GM18520 (cell line): Measurements from ENCODE around the gene MAN1C1.

Source experiments
- ATAC-seq: cut with Tn5 transposase; IDR thresholded peaks from one replicate; pipeline ENCODE4 v1.9.1; 2021; ENCODE audit not compliant: unreplicated experiment

Gene MAN1C1

DNA sequence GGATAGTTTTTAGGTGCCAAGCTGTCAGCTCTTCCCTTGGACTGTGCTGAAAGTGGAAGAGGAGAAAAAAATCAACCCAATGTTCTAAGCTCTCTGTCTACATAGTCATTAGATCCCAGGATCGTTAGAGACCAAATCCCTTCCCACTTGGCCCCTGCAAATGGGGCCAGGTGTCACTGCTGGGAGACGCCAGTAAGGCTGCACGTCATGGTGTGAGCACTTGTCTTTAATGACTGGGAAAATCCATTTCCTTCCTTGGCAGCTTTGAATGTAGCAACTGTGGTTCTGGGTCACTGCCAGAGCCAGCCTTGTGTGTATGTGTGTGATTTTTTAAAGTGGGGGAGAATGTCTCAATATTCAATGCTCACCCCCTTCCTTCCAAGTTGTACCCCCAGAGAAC is 59.9 kb downstream of the MAN1C1 start:
- no peak for ATAC-seq

DNA sequence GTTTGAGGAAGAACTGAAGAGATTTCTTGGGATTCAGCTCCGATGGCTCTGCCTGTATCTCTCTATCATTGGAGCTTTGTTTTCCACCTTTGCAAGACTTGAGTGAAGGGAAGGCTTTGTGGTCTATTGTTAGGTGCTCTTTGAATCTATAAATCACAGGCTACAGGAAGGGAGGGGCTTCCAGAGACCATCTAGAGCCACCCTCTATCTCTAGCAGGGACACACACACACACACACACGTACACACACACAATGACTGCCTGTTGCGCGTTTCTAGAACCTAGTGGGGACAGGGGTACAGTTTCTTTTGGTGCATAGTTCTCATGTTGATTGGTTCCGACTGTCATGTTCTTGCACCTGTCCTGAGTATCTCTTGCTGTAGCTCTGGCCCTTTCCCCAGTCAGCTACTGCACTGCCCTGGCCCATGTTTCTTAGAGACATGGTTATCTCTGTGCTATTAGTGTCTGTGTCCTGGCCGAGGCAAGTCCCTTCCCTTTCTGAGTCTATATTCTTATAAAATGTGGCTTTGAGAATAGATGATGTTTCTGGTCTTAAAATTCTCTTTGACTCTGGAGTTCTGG is 60.7 kb downstream of the MAN1C1 start:
- ATAC-seq: no peak

DNA sequence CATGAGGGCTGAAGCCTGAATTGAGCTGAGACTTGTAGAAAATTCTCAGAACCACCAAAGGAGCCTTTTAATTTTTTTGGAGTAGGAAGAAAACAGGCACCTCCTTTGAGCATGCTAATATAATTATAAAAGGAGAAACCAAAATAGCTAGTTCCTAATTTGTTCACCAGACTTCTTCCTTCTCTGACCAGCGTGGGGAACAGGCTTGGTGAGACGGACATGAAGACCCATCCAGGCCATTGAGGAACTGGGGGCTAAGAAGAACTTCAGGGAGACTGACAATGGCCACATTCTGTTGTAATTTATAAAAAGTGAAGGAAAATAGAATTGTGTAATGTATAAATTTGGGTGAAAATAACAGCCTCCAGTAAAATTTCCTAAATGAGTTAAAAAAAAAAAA is 62.6 kb downstream of the MAN1C1 start:
- no peak for ATAC-seq

DNA sequence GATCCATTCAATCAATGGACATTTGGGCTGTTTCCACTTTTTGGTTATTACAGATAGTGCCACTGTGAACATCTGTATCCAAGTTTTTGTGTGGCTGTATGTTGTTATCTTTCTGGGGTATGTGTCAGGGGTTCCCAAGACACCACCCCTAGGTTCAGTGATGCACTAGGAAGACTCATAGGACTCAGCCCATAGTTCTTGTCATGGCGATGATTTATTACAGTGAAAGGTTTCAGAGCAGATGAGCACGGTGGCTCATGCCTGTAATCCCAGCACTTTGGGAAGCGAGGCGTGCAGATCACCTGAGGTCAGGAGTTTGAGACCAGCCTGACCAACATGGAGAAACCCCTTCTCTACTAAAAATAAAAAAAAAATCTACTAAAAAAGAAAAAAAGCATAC is 64.1 kb downstream of the MAN1C1 start:
- ATAC-seq: no peak

DNA sequence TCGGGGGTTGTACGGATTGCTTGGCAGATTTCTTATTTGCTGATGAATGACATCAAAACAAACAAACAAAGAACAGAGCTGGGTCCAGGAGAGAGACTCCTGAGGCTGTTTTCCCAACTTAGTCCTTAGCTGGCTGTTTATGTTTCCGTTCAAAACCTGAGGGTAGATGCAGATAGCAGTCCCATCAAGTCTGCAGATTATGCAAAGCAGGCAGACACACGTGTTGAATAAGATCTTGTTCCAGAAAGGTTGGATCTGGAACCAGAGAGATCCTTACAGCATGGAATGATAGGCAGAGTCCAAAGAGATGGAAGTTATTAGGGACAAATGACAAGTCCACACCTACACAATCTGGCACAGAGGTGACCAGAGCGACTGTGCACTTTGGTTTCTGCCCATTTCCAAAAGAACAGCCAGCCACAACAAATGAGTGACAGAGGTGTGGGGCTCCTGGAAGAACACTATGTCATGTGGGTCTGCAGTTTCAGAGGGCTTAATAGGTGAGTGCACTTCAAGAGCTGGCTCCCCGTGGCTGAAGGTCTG is 65.5 kb downstream of the MAN1C1 start:
- no peak for ATAC-seq

DNA sequence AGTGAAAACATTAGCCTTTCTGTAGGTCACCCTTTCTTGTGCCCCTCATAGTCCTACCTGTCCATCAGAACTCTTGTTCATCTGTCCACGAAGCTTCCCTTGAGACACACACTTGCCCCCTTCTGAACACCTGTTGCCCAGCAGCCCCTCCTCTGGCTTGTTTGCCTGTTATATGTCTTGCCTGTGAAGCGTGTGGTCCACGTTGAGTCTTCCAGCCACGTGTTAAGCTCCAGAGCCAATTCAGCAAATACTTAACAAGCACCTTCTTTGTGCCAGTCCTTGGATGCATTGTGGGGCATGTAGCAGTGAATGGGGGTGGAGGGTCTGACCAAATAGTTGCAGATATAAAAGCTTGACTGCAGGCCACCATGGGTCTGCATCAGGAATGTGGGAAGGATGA is 66.6 kb downstream of the MAN1C1 start:
- no peak for ATAC-seq

DNA sequence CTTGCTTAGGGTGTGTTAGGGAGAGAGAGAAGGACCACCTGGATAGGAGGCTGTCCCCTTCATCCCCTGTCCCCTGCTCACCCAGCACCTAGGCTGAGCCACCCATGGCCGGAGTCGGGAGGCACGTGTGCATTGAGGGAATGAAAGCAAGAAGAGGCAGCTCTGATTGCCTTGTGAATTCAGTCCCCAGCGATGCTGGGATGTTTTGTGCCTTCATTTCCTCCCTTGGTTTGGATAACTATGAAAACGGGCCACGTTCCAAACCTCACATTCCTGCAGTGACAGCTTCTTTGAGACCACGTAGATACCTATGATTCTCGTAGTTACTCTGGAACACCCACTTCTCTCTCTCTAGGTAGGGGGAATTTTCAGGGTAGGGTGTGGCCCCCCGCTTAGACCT is 67.1 kb downstream of the MAN1C1 start:
- no peak for ATAC-seq

DNA sequence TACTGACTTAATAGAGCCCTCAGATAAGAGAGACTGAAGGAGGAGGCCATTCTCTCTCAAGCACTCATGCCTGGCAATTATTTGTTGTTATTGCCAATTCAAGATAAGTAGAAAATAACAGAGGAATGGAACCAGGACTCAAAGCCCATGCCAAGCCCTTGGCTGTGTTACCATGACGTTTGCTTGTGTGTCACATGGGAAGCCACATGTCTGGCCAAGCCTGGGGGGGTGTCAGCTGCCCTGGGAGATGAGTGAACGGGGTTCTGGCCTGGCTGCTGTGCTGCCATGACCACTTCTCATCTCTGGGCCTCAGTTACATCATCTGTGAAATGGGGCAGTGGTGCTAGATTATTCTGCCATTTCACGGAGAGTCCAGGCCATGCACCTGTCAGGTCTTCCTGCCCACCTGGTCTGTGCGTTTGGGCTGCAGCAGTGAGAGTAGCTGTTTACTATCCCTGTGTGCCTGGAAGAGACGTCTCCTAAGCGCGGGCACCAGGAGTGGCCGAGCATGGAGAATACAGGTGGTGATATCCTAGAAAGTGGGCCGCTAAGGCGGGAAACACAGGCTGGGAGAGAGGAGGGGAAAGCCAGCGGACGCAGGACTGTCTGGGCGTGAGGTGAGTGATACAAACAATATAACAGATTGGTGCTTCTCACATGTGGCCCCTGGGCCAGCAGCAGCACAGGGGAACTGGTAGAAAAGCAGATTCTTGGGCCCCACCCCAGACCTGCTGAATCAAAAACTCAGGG is 67.8 kb downstream of the MAN1C1 start:
- ATAC-seq: no peak

DNA sequence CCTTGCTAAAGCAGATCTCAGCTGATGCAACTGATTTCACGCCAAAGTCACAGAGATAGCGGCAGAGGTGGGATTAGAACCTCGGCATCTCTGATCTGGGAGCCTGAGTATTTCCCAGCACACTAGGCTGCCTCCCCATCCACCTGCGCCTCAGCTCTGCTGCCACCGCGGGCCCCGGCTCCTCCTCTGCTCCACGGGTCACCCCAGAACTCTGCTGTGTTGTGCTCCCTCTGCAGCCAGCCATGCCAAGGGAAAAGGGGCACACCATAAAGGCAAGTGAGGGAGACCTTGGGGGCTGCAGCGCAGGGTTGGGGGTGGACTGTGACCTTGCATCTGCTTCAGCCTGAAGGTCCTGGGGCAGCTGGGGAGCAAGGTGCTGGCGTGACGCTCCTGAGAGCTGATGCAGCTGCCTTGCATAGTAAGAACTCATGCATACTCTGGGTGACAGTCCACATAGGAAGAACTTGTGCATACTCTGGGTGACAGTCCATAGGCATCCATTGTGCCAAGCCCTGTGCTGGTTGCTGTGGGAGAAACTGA is 68.7 kb downstream of the MAN1C1 start:
- no peak for ATAC-seq

DNA sequence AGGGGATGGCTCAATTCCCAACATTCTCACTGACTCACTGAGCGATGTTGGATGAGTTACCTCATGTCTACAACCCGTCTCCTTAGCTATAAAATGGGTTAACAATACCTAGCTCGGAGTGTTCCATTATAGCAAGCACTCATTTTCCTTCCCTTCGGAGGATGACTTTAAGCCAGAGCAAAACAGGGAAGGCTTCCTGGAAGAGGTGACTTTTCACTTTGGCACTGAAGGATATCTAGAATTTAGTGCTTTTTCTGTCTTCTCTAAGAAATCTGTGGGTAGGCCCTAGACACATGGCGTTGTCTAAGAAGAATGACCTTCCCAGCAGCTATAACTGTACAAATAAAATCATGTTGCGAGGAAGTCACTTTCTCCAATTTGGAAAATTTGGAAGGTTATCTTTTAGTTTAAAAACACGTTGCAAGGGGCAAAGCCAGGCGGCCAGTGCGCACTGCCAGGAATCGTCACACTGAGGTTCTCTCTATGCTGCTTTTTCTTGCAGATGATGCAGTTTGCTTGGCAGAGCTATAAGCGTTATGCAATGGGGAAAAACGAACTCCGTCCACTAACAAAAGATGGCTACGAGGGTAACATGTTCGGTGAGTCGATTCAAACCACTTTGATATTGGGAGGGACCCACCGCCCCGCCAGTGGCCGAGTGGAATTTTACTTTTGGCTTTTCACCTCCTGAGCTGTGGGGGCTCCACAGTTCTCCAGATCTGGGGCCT is 69.5 kb downstream of the MAN1C1 start:
- ATAC-seq: no peak

DNA sequence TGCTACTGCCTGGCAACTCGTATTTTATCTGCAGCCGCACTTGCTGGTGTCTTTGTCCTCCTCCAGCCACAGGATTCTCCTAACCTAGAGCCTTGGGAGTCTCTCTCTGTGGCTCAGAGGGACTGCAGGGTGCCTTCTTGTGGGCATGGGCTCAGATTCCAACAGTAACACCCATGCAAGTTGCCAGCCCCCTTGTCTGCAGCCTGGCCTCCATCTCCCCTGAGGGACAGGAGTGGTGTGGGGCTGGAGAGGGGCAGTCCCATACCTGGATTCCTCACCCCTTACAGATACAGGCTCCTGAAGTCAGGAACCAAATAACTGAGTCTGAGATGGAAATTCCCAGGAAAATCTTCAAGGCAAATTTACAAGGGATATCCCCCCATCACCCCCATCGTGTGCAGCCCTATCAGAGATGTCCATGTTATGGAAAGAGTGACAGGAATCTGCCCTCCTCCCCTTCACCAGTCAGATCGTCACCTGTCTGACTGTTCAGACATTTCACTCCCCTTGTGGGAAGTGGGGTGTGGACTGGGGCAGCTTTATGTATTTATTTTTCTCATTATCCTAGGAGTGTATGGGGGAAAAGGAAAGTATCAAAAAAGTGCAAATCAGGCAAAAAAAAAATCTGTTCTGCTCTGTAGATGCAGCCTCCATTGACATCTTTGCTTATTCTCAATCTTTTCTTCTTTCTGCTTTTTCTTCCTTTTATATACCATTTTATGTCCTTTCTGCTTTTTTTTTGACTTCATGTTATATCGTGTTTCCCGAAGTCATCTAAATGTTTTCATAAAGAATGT is 70.8 kb downstream of the MAN1C1 start:
- no peak for ATAC-seq

DNA sequence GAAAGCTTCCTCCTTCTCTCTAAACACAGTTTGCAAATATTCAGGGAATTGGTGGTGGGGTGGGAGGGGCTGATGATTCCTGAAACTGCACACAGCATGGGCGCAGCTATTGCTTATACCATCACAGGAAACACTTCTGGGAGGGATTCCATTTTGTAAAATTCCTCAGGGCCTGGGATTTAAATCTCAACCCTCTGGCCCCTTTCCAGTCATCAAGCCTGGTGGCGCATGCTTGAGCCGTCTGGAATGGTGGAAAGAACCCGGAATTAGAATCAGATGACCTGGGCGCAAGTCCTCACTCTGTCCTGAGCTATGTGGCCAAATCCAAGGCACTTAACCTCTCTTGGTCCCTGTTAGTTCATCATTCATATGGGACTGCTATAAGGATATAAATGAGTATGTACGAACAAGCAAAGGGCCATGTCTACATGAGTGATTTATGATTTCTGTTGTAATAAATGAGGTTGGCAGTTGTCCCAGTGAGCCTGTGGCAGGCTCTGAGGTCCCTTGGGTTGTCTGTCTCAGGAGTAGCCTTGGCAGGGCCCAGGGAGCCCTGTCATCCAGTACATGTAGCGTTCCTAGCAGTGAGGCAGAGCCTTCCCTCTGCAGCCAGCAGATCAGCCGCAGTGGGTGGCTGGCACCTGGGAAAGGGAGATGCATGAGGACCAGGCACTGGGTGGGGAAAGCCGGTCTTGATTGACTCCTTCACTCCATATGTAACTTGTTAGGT is 72.0 kb downstream of the MAN1C1 start:
- no peak for ATAC-seq

DNA sequence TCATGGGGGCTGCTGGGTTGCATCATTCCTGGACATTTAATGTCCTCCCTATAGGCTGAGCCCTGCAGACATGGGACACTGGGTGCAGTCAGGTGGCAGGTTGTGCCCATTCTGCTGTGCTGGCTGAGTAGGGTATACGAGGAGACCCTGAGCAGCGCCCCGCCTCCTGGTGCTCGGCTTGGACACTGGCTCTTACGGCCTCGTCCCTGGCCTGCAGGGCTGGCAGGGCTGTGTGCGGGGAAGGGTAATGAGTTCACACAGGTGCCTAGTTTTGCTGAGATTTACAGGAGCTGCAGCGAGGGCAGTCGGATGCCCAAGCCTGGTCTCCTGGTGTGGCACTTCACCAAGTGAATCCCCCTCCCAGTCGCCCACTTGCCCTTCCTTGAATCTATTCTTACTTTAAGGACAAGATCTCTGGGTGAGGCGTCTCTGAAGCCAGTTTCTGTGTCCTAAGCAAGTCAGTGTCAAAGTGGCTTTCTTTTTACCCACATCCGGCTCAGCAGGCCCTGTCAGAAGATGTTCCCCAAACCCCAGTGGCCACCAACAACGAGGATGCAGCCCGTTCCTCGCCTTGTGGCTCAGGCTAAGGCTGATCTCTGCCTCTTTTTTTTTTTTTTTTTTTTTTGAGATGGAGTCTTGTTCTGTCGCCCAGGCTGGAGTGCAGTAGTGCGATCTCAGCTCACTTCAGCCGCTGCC is 73.2 kb downstream of the MAN1C1 start:
- no peak for ATAC-seq

DNA sequence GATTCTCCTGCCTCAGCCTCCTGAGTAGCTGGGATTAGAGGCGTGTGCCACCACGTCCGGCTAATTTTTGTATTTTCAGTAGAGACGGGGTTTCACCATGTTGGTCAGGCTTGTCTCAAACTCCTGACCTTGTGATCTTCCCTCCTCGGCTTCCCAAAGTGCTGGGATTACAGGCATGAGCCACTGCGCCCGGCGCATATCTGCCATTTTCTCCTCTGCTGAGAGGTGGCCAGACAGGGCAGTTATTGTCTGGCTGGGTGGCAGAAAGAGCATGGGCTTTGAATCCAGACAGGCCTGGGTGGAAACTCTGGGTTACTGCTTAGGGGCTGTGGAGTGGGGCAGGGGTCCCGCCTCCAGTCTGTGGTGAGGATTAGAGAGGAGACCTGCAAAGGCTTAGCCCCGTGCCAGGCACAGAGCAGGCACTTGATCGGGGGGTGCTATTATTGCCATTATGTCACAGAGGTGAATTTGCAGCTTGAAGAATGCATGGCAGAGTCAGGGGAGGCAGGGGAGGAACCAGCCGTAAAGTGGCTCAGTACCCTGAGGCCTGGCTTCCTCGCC is 73.9 kb downstream of the MAN1C1 start:
- ATAC-seq: no peak

DNA sequence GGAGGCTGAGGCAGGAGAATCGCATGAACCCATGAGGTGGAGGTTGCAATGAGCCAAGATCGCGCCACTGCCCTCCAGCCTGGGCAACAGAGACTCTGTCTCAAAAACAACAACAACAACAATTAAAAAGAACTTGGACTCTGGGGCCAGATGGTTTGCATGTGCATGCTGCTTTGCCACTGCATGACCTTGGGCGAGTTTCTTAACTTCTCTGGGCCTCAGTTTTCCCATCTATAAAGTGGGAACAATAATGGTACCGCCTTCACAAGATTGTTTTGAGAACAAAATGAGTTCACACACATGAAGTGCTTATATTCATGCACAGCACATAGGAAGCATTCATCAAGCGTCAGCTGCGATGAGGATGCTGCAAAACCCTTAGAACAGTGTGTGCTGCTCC is 74.6 kb downstream of the MAN1C1 start:
- no peak for ATAC-seq

DNA sequence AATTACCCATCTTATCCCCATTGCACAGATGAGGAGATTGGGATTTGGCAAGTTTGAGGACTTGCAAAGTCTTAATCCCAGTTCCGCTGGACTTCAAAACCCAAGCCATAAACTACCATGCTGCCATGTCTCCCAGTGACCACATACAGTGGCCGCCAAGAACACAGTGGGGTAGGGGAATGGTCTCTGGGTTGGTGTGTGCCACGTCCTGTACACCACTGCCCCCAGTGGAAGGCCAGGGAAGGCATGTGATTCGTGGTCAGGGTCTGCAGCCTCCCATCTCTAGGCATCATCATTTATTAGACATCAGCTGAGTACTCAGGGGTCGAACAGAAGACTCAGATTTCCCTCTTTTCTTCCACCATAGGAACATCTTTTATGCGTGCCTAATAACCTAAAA is 76.0 kb downstream of the MAN1C1 start:
- ATAC-seq: no peak

DNA sequence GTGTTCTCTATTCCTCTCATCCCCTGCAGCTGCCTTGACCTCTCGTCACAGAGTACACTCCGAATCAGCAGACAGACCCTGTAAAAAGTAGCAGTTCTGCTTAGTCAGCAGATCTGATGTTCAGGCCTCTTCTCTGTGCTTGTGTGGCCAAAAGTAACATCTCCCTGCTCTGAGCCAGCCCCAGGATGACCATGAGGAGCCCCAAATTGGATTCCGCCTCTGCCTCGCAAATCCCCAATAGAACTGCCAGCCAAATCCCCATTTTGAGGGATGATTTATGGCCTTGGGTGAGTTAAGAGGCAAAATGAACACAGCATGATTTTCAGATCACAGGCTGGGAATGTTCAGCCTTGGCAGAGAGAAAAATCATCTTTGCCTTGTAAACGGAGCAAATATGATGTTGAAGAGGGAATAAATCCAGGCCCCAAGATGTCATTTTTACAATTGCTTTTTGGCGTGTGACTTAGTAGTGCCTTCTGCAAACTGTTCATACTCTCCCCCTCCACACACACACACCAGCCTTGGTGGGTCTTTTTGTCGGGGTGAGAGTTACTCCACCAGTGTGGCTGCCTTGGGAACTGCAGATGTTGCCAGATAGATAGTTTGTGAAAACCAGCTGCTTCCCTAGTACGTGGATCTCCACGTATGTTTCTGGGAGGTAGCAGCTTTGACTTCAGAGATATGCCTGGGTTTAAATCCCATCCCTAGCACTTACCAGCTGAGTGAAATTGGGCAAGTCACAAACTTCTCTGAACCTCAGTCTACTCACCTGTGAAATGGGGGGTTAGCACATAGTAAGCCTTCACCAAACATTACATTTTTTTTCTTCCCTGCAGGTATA is 77.8 kb downstream of the MAN1C1 start:
- ATAC-seq: no peak

DNA sequence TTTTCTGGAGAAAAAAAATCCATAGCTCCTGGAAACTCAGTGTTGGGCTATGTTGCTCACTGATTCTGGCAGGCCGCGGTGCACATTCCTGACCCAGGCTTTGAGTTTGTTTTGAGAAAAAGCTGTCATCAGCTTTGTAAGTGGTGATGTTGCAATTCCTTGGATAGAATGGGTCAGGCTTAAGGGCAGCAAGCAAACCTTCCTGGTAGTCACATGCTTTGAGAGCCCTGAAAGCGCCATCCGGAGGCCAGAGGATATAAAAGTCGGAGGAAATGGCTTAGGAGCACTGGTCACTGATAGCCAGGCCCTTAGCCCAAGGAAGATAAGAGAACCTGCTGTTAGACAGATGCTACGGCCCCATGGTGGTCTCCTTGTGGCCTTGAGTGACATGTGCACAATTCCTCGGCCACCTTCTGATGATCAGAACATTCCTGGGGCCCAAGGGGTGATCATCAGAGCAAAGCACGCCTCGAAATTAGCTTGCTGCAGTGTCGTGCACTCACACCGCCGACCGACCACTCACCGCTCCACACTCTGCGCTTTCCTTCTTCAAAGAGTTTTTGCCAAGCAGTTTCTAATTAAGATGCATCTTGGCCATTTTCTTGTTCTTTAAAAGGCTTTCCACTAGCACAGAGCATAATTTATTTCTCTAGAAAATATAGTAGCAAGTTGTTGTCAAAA is 78.6 kb downstream of the MAN1C1 start:
- ATAC-seq: no peak
